SU-DHL-6 (cell line): ENCODE results near the gene TNFSF11.

Source experiments
- H2AFZ ChIP-seq: fragments of 200-600 bp; sonication (generic); 2 replicates; pipeline ENCODE4 v1.6.1; 2014; ENCODE audit warnings: low read depth, mild to moderate bottlenecking, moderate library complexity, mixed read lengths, antibody characterized with exemption, low read length; ENCODE audit not compliant: severe bottlenecking
- H3F3A ChIP-seq: fragments of 200-600 bp; shearing (Covaris generic); 2 replicates; pipeline ENCODE4 v1.6.0; 2016; ENCODE audit warnings: antibody characterized with exemption, mild to moderate bottlenecking; ENCODE audit not compliant: insufficient read depth
- H3K27ac ChIP-seq: fragments of 200-600 bp; sonication (generic); 2 replicates; pipeline ENCODE4 v1.5.1; 2016; ENCODE audit warnings: low read depth, mild to moderate bottlenecking, low read length, moderate library complexity, mixed read lengths
- H3K27me3 ChIP-seq: fragments of 200-600 bp; sonication (generic), shearing (Covaris generic); 2 replicates; pipeline ENCODE4 v1.6.0; 2014; ENCODE audit warnings: mild to moderate bottlenecking, low read length
- H3K36me3 ChIP-seq: fragments of 200-600 bp; sonication (generic); 2 replicates; pipeline ENCODE4 v1.6.1; 2014; ENCODE audit warnings: mild to moderate bottlenecking, low read length, mixed read lengths
- H3K4me2 ChIP-seq: fragments of 300-600, 200-600 bp; shearing (Covaris generic), sonication (generic); 2 replicates; pipeline ENCODE4 v1.6.0; 2014; ENCODE audit warnings: low read length, low read depth, mild to moderate bottlenecking; ENCODE audit not compliant: poor library complexity, severe bottlenecking
- H3K4me3 ChIP-seq: fragments of 200-600 bp; sonication (generic); 2 replicates; pipeline ENCODE4 v1.5.1; 2014; ENCODE audit warnings: antibody characterized with exemption, low read length, mild to moderate bottlenecking, mixed read lengths; ENCODE audit not compliant: insufficient read depth, poor library complexity, severe bottlenecking
- H3K79me2 ChIP-seq: fragments of 200-600 bp; sonication (generic); 2 replicates; pipeline ENCODE4 v1.6.1; 2014; ENCODE audit warnings: mild to moderate bottlenecking, low read length, moderate library complexity; ENCODE audit not compliant: insufficient read depth
- H3K9ac ChIP-seq: fragments of 200-600 bp; sonication (generic); 2 replicates; pipeline ENCODE4 v1.7.0; 2014; ENCODE audit warnings: mild to moderate bottlenecking, low read length
- H3K9me2 ChIP-seq: fragments of 200-600 bp; sonication (generic); replicated peaks from 2 replicates; pipeline ENCODE4 v1.6.1; 2014; ENCODE audit warnings: low read length; ENCODE audit not compliant: insufficient read depth
- H3K9me3 ChIP-seq: fragments of 200-600 bp; sonication (generic); 2 replicates; pipeline ENCODE4 v1.6.1; 2014; ENCODE audit warnings: low read length, mixed read lengths; ENCODE audit not compliant: insufficient read depth
- H4K20me1 ChIP-seq: fragments of 200-600 bp; sonication (generic); 2 replicates; pipeline ENCODE4 v1.6.1; 2014; ENCODE audit warnings: low read depth, mild to moderate bottlenecking, antibody characterized with exemption, low read length, moderate library complexity, mixed read lengths
- EZH2phosphoT487 ChIP-seq: fragments of 200-600 bp; sonication (generic), shearing (Covaris generic); conservative IDR thresholded peaks from 2 replicates; pipeline ENCODE4 v1.6.1; 2018; ENCODE audit warnings: mild to moderate bottlenecking, antibody characterized with exemption, low read length, moderate library complexity, mixed read lengths
- TF ChIP-seq, protein P1 (sequence below): fragments of 200-600 bp; sonication (generic); IDR thresholded peaks from one replicate; pipeline ENCODE4 v1.5.1; 2017; ENCODE audit warnings: antibody characterized with exemption, mild to moderate bottlenecking, low read length, moderate library complexity; ENCODE audit not compliant: insufficient read depth, poor library complexity, severe bottlenecking

TNFSF11 gene

DNA sequence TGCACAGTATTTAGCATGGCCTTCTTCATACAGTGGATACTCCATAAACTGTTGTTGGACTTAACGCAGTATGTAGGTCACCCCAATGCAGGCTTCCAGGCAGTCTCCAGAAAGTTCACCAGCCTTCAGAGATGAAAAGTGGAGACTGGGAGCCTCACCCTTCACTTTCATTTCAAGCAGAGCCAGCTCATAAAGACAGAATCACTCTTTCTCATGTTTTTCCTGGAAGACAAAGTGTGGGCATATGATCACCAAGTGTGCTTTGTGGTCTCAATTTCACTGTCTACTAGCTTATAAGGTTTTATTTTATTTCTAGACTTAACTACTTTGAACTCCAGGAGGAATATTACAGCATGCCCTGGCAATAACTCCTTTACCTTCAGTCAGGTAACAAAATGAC, 26.3 kb upstream of the TNFSF11 start:
- Histone ChIP-seq H3K4me2 (no peak overlapping the region), H3K9me3 (no peaks in the 10 kb centered on the region), H3K4me3 (no peak overlapping the region), H3K9me2 (no peaks in the 10 kb centered on the region), H3K36me3 (no peaks in the 10 kb centered on the region), H3K27ac (no peak overlapping the region), H3K27me3 (no peaks in the 10 kb centered on the region; the same call in 1 of the 2 replicates), H2AFZ (no peak overlapping the region), H3F3A (no peaks in the 10 kb centered on the region), H4K20me1 (no peaks in the 10 kb centered on the region), H3K79me2 (no peaks in the 10 kb centered on the region), H3K9ac (no peak overlapping the region)
- TF ChIP-seq, protein P1, sequence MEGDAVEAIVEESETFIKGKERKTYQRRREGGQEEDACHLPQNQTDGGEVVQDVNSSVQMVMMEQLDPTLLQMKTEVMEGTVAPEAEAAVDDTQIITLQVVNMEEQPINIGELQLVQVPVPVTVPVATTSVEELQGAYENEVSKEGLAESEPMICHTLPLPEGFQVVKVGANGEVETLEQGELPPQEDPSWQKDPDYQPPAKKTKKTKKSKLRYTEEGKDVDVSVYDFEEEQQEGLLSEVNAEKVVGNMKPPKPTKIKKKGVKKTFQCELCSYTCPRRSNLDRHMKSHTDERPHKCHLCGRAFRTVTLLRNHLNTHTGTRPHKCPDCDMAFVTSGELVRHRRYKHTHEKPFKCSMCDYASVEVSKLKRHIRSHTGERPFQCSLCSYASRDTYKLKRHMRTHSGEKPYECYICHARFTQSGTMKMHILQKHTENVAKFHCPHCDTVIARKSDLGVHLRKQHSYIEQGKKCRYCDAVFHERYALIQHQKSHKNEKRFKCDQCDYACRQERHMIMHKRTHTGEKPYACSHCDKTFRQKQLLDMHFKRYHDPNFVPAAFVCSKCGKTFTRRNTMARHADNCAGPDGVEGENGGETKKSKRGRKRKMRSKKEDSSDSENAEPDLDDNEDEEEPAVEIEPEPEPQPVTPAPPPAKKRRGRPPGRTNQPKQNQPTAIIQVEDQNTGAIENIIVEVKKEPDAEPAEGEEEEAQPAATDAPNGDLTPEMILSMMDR, result no peak
- no peak for TF ChIP-seq EZH2phosphoT487

DNA sequence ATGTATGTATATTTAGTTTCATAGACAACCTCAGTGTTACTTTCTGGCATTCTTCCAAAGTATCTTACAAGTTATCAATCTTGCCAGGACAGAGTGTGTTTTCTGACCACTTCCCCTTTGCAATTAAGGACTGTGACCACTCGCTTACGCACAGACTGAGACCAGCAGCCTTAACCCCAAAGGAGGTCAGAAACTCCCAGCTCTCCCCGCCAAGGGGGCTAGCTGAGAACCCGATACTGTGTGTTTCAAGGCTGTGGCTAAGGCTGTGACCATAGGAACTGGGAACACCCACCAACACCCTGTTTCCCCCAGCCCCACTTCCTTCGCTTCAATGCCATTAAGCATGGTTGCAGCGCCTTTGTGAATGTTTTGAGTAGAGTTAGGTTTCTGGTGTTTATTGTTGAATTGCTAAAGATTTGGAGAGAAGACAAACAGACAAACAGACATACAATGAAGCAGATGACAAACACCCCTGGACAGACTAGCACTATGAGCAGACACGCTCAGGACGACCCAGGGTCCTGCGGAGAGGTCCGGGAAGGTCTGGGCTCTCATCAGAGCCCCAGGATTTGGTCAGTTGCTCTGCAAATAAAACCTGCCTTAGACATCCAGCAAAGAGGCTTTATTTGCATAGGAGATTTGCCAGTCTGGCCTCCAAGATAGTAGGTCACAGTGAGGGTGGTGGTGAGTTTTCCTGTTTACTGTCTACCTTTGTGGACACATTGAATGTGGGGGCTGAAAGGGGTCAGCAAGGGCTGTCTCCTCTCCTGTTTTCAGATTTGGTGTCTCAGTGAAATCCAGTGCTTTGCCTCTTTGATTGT, 25.0 kb upstream of the TNFSF11 start:
- H3K36me3 ChIP-seq, result no peaks in the 10 kb centered on the region
- no peaks in the 10 kb centered on the region for H3K79me2 ChIP-seq
- no peaks in the 10 kb centered on the region for H3F3A ChIP-seq
- no peaks in the 10 kb centered on the region for H3K9me3 ChIP-seq
- H3K4me3 ChIP-seq, result no peak overlapping the region
- no peaks in the 10 kb centered on the region; the same call in 1 of the 2 replicates for H3K27me3 ChIP-seq
- no peaks in the 10 kb centered on the region for H4K20me1 ChIP-seq
- no peak overlapping the region for H3K27ac ChIP-seq
- H3K9me2 ChIP-seq, result no peaks in the 10 kb centered on the region
- no peak overlapping the region for H3K4me2 ChIP-seq
- TF ChIP-seq, protein P1, result no peak
- no peak for TF ChIP-seq EZH2phosphoT487
- no peak overlapping the region for H2AFZ ChIP-seq
- no peak overlapping the region for H3K9ac ChIP-seq

DNA sequence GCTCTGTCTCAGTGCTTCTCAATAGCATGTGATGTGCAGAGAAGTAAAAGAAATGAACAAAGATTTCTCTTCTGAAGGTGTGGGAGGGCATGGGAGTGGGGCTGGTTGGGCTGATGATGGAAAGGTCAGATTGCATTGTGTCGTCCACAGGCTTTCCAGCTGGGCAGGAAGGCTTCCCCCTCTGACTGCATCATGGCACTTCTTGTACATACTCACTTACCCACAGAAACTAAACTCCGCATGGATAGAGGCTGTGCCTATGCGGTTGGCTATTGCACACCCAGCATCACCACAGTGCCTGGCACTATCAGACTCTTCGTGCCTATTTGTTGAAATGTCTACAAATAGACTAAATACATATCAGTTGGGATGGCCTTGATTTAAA, 24.4 kb upstream of the TNFSF11 start:
- TF ChIP-seq, protein P1, result no peak
- no peak for TF ChIP-seq EZH2phosphoT487
- Histone ChIP-seq H3K79me2 (no peaks in the 10 kb centered on the region), H3K9me3 (no peaks in the 10 kb centered on the region), H3K9me2 (no peaks in the 10 kb centered on the region), H4K20me1 (no peaks in the 10 kb centered on the region), H3F3A (no peaks in the 10 kb centered on the region), H3K27ac (no peak overlapping the region), H3K36me3 (no peaks in the 10 kb centered on the region), H3K9ac (no peak overlapping the region), H3K4me2 (no peak overlapping the region), H2AFZ (no peak overlapping the region), H3K27me3 (no peaks in the 10 kb centered on the region; the same call in 1 of the 2 replicates), H3K4me3 (no peak overlapping the region)
